T-cell (primary cell): ENCODE measurements around the gene CILP2. TPM values are rescaled to one million over a fixed set of nuclear protein-coding genes. Genes with fewer than 3 reads are reported as not detected.

Experiments used
- ATAC-seq, 4 experiments: fragments of 200-7000 bp in 3 of 4; fragments of 150-1000 bp in 1 of 4; cut with Tn5 transposase; replicated peaks in 1 of 4; 1 replicate in 3 of 4; 2 replicates in 1 of 4; pipeline ENCODE4 v1.10.0; 2021; ENCODE audit warnings: moderate library complexity in 3 of 4, mild to moderate bottlenecking in 2 of 4, moderate number of reproducible peaks in 1 of 4
- CTCF ChIA-PET, 2 donors: fragments of 300-600 bp; sonication (Branson Sonifier 250); formaldehyde crosslinking; loops; one replicate each; lab custom pipeline; 2022; ENCODE audit warnings: antibody characterized with exemption in 2 of 2; lab: Charles Lee
- POLR2A ChIA-PET, 2 donors: fragments of 300-600 bp; sonication (Branson Sonifier 250); formaldehyde crosslinking; loops; one replicate each; lab custom pipeline; 2022; ENCODE audit warnings: antibody characterized with exemption in 2 of 2; lab: Charles Lee
- DNase-seq, 35 experiments: peaks; one replicate each; pipeline versions ENCODE4 v3.0.0 to v3.0.0-alpha.2; 2013 to 2023
- H3K27ac ChIP-seq: one replicate; pipeline ENCODE4 v1.5.1; 2013; ENCODE audit warnings: low read length
- H3K27me3 ChIP-seq, 2 experiments: replicated peaks in 1 of 2; 1 replicate in 1 of 2; 2 replicates in 1 of 2; pipeline versions ENCODE4 v1.6.1 to v1.7.0; 2013; ENCODE audit warnings: low read length in 1 of 2, mixed read lengths in 1 of 2; ENCODE audit not compliant: control insufficient read depth in 2 of 2, insufficient read depth in 2 of 2; ENCODE audit errors: extremely low read depth in 1 of 2
- H3K36me3 ChIP-seq, 2 donors: 1 replicate in 1 of 2; 2 replicates in 1 of 2; pipeline versions ENCODE4 v1.6.1 to v1.7.0; 2013; ENCODE audit warnings: low read length in 1 of 2; ENCODE audit not compliant: control insufficient read depth in 2 of 2, insufficient read depth in 1 of 2; ENCODE audit errors: extremely low read depth in 1 of 2
- H3K4me1 ChIP-seq, 2 experiments: 1 replicate in 1 of 2; 2 replicates in 1 of 2; pipeline versions ENCODE4 v1.6.1 to v1.7.0; 2013; ENCODE audit warnings: low read length in 2 of 2, mixed read lengths in 1 of 2; ENCODE audit not compliant: insufficient read depth in 2 of 2, control insufficient read depth in 1 of 2; ENCODE audit errors: extremely low read depth in 1 of 2
- H3K4me3 ChIP-seq, 2 donors: 1 replicate in 1 of 2; 2 replicates in 1 of 2; pipeline versions ENCODE4 v1.5.1 to v1.7.0; 2013; ENCODE audit warnings: mild to moderate bottlenecking in 2 of 2, low read length in 1 of 2, moderate library complexity in 1 of 2; ENCODE audit not compliant: control insufficient read depth in 1 of 2; ENCODE audit errors: extremely low read depth in 1 of 2
- H3K9me3 ChIP-seq: 2 replicates; pipeline ENCODE4 v1.7.0; 2013
- H3K27ac Mint-ChIP-seq, 2 donors: one replicate each; pipeline ENCODE4 v1.8.0; 2020 to 2021; ENCODE audit warnings: mild to moderate bottlenecking in 2 of 2, mixed read lengths in 2 of 2
- H3K27me3 Mint-ChIP-seq, 2 donors: one replicate each; pipeline ENCODE4 v1.8.0; 2021 to 2022; ENCODE audit warnings: mixed read lengths in 2 of 2
- H3K36me3 Mint-ChIP-seq: one replicate; pipeline ENCODE4 v1.8.0; 2021; ENCODE audit warnings: mixed read lengths
- H3K4me1 Mint-ChIP-seq, 3 donors: one replicate each; pipeline ENCODE4 v1.8.0; 2020 to 2022; ENCODE audit warnings: mixed read lengths in 3 of 3, mild to moderate bottlenecking in 1 of 3
- H3K4me3 Mint-ChIP-seq, 3 donors: one replicate each; pipeline ENCODE4 v1.8.0; 2020 to 2022; ENCODE audit warnings: mild to moderate bottlenecking in 3 of 3, mixed read lengths in 3 of 3, moderate library complexity in 3 of 3
- H3K9me3 Mint-ChIP-seq, 3 donors: one replicate each; pipeline ENCODE4 v1.8.0; 2020 to 2022; ENCODE audit warnings: mixed read lengths in 3 of 3
- WGBS: methylation state at CpG from one replicate; pipeline ENCODE4 v1.1.5; 2013; ENCODE audit warnings: missing lambda C conversion rate; ENCODE audit not compliant: insufficient coverage; 5-methylcytosine and 5-hydroxymethylcytosine counted together
- total RNA-seq, 35 experiments: library from RNA in 6 of 35; stranded (reverse) in 6 of 35; fragments of 120-200 nt in 1 of 35; gene quantifications; one replicate each; pipeline versions ENCODE4 v1.2.1 to v1.2.4 and lab custom pipeline; 2013 to 2026

Gene CILP2
- total RNA-seq, 5 donors from 2014 or later (not counting 1 experiment from before 2014, with no cell fraction given), result 0.23 to 1.3 (median 0.41) TPM

DNA sequence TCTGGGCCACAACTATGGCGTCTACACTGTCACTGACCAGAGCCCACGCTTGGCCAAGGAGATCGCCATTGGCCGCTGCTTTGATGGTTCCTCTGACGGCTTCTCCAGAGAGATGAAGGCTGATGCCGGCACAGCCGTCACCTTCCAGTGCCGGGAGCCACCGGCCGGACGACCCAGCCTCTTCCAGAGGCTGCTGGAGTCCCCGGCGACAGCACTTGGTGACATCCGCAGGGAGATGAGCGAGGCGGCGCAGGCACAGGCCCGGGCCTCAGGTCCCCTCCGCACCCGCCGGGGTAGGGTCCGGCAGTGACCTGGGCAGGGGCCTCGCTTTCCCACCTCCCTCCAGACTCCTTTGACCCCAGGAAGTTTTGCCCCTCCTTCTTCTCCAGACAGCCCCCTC is 7.6 kb downstream of the CILP2 start:
- DNase-seq (no peak), ATAC-seq (no peak)
- H3K27ac Mint-ChIP-seq, result no peak overlapping the region
- H3K36me3 ChIP-seq, result no peaks in the 10 kb centered on the region
- peaks cover 2 to 22% of the 10 kb centered on the region in 2 experiments for H3K4me1 ChIP-seq
- H3K27me3 Mint-ChIP-seq, result peaks cover 0 to 4% of the 10 kb centered on the region in 2 donors
- ChIA-PET POLR2A (no interaction called here), CTCF (no interaction called here)
- H3K27me3 ChIP-seq, result peaks cover 0 to 69% of the 10 kb centered on the region in 2 experiments
- H3K4me3 Mint-ChIP-seq, result no peak overlapping the region
- H3K4me3 ChIP-seq, result no peak overlapping the region
- 95% methylated on average over 21 of the region's 23 CpGs for WGBS
- H3K9me3 ChIP-seq, result no peaks in the 10 kb centered on the region
- no peaks in the 10 kb centered on the region for H3K36me3 Mint-ChIP-seq
- H3K9me3 Mint-ChIP-seq, result no peaks in the 10 kb centered on the region
- H3K27ac ChIP-seq, result no peak overlapping the region
- H3K4me1 Mint-ChIP-seq, result peaks cover 9 to 16% (median 12%) of the 10 kb centered on the region in 3 donors

DNA sequence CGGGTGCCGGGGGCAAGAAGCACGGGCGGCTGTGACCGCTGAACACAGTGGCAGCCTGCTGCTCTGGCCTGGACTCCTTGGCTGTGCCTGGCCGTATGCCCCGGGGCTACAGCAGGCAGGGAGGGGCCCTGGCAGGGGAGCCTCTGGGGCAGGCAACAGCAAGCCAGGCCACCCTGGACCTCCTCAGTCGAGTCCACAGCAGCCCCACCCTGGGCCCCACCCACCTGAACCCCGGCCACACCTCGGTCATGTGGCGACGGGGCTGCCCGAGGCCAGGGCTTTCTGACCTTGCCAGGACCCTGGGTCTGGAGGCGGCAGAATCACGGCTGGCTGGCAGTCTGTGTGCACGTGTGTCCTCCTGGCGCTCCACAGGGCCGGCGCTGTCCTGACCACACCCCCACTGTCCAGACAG is 8.7 kb downstream of the CILP2 start:
- CTCF ChIA-PET, result no interaction called here

DNA sequence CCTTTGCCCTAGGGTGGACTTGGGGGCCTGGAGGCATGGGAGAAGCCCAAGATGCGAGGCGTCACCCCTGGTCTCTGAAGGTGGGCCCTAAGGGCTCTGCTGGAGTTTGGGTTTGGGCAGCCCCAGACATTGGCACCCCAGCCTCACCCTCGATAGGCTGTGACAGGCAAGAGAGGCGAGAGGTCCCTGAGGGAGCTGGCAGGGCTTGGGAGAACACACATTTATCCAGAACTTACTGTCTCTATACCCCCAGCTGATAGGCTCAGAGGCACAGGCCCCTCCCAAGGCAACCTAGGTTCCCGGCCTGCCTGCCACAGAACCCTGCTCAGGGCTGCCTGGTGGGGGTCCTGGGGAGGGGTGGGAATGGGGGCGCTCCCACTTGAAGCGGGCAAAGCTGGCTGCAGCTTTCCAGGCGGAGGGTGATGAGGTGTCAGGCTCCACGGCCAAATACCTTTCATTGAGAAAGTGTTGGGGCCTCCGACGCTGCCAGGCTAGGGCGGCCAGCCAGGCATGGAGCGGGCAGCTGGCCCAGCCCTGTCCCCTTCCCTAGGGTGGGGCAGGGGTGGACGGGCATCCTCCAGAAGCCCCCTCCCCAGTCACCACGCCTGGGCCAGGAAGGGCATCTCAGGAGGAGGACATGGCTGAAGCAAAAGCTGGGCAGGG is 9.7 kb downstream of the CILP2 start:
- no peak for ATAC-seq
- Histone ChIP-seq H3K4me1 (peaks cover 0 to under 1% of the 10 kb centered on the region in 2 experiments), H3K27me3 (peaks cover 0 to 51% of the 10 kb centered on the region in 2 experiments), H3K9me3 (no peaks in the 10 kb centered on the region), H3K27ac (no peak overlapping the region), H3K36me3 (no peaks in the 10 kb centered on the region), H3K4me3 (no peak overlapping the region)
- ChIA-PET POLR2A (interaction anchor here in 1 of 2 donors (0.7 kb wide), 1 partner anchor 51 kb away, joined by 3 read pairs; no protein-coding TSS in a partner anchor), CTCF (no interaction called here)
- Mint-ChIP-seq H3K36me3 (no peaks in the 10 kb centered on the region), H3K4me3 (no peak overlapping the region), H3K27ac (no peak overlapping the region), H3K4me1 (no peaks in the 10 kb centered on the region), H3K27me3 (no peaks in the 10 kb centered on the region), H3K9me3 (no peaks in the 10 kb centered on the region)
- 73% methylated on average over 5 of the region's 15 CpGs for WGBS
- DNase-seq, result no peak

More for the DNA sequence above, 8.7 kb downstream of the CILP2 start:
- Histone ChIP-seq H3K4me1 (peaks cover 0 to 11% of the 10 kb centered on the region in 2 experiments), H3K9me3 (no peaks in the 10 kb centered on the region), H3K27me3 (peaks cover 0 to 59% of the 10 kb centered on the region in 2 experiments), H3K4me3 (no peak overlapping the region), H3K27ac (no peak overlapping the region), H3K36me3 (no peaks in the 10 kb centered on the region)
- POLR2A ChIA-PET, result no interaction called here
- H3K36me3 Mint-ChIP-seq, result no peaks in the 10 kb centered on the region
- H3K4me1 Mint-ChIP-seq, result peaks cover 2 to 9% (median 6%) of the 10 kb centered on the region in 3 donors
- no peak overlapping the region for H3K4me3 Mint-ChIP-seq
- peaks cover 0 to 4% of the 10 kb centered on the region in 2 donors for H3K27me3 Mint-ChIP-seq
- peak overlapping the region in 1 of 2 donors; percentile 22 for H3K27ac Mint-ChIP-seq
- DNase-seq (no peak), ATAC-seq (no peak)
- WGBS, result 83% methylated on average over 17 of the region's 19 CpGs
- no peaks in the 10 kb centered on the region for H3K9me3 Mint-ChIP-seq

DNA sequence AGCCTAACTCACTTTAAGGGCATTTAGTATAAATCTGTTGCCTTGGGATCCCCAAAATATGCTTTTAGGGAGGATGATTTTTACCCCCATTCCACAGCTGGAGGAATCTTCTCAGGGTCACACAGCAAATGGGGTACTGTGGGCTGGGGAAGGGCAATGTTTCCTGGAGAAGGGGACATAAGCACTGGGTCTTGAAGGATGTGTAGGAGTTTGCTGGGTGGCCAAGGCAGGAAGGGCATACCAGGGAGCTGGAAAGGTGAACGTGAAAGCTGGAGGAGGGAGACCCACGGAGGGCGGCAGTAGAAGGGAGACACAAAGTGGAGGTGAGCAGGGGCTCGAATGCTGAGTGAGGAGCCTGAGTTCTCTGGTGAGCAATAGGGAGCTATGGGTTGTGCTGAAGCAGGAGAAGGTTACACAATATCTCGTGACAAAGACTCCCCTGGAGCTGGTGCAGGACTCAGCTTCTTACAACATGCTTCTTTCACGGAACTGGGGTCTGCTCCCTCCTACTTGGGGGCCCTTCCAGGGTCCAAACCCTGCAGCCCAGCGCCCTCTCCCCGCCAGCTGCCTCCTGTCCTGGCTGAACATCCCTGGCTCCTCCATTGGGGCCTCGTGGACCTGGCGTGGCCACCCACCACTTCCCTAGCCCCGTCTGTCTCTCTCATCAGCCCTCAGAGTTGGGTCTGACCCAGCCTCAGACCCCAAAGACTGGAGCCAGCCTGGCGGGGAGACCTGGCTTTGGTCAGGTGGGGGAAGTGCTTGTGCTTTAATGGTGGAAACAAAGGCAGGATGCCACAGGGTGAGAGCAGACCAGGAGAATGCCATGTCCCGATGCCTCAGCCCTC is 11.1 kb downstream of the CILP2 start:
- no peaks in the 10 kb centered on the region for H3K27me3 Mint-ChIP-seq
- no peak overlapping the region for H3K4me3 Mint-ChIP-seq
- ChIA-PET CTCF (interaction anchor here in 1 of 2 donors (0.6 kb wide), 1 partner anchor 63 kb away, joined by 3 read pairs; no protein-coding TSS in a partner anchor), POLR2A (interaction anchor here in 1 of 2 donors (0.5 kb wide), 1 partner anchor 45 kb away, joined by 4 read pairs; no protein-coding TSS in a partner anchor)
- DNase-seq (no peak), ATAC-seq (no peak)
- H3K27ac Mint-ChIP-seq, result no peak overlapping the region
- H3K36me3 ChIP-seq, result no peaks in the 10 kb centered on the region
- H3K4me1 ChIP-seq, result peaks cover 0 to 1% of the 10 kb centered on the region in 2 experiments
- H3K4me3 ChIP-seq, result no peak overlapping the region
- no peaks in the 10 kb centered on the region for H3K9me3 ChIP-seq
- H3K27ac ChIP-seq, result no peak overlapping the region
- WGBS, result 69% methylated on average over 7 of the region's 13 CpGs
- H3K9me3 Mint-ChIP-seq, result no peaks in the 10 kb centered on the region
- H3K27me3 ChIP-seq, result peaks cover 0 to 39% of the 10 kb centered on the region in 2 experiments
- H3K4me1 Mint-ChIP-seq, result no peaks in the 10 kb centered on the region
- H3K36me3 Mint-ChIP-seq, result no peaks in the 10 kb centered on the region

DNA sequence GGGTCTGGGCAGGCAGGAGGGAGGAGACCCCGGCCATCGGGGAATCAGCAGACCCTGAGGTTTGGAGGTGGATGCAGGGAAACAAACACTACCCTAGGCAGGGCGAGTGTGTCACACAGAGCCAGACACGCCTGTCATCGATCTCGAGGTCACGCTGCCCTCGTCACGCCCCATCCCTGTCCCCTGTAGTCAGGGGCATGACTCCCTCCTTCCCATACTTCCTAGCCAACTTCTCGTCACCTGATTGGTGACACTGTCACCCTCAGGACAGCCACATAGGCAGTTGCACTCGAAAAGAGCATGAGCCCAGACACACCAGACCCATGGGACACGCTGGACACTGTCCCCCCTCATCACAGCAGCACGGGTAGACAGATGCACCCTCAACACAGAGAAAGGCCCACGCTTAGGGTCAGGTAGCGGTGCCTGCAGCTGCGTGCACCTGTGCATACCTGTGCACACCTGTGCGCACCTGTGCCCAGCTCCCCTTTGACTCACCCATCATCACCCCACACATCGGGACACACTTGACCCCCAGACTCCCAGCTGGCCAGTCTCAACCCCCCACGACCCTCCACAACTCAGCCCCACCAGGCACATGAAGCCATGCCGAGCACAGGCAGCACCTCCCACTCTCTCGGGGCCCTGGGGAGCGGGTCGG is 11.9 kb downstream of the CILP2 start:
- Histone ChIP-seq H3K4me3 (no peak overlapping the region), H3K27ac (no peak overlapping the region), H3K4me1 (peaks cover 0 to 9% of the 10 kb centered on the region in 2 experiments), H3K27me3 (peaks cover 0 to 39% of the 10 kb centered on the region in 2 experiments), H3K36me3 (no peaks in the 10 kb centered on the region), H3K9me3 (no peaks in the 10 kb centered on the region)
- ChIA-PET POLR2A (no interaction called here), CTCF (interaction anchor here in 1 of 2 donors (0.6 kb wide), 1 partner anchor 62 kb away, joined by 3 read pairs; no protein-coding TSS in a partner anchor)
- ATAC-seq, result no peak
- Mint-ChIP-seq H3K9me3 (no peaks in the 10 kb centered on the region), H3K4me1 (peaks cover 0 to 4% (median 3%) of the 10 kb centered on the region in 3 donors), H3K27me3 (no peaks in the 10 kb centered on the region), H3K36me3 (no peaks in the 10 kb centered on the region), H3K4me3 (no peak overlapping the region), H3K27ac (no peak overlapping the region)
- 76% methylated on average over 22 of the region's 23 CpGs for WGBS
- no peak for DNase-seq

DNA sequence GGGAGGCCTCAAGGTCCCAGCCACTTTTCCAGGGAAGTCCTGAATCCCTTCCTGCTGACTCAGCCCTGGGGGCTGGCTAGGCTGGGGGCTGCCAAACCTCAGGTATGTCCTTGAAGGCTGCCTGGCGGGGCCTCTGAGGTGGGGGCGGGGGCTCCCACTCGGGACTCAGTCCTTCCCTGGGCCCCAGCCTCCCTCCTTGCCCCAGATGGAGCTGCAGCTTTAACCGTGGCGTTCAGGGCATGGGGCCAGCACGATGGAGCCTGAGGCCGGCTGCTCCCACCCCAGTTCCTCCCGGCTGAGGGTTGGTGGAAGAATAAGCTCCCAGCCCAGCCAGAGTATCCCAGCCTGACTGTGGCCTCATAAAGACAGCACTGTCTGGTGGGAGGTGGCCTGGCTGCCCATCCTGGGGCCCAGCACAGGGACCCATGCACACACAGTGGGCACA is 12.4 kb downstream of the CILP2 start:
- ATAC-seq, result no peak
- Mint-ChIP-seq H3K4me3 (no peak overlapping the region), H3K27ac (no peak overlapping the region), H3K36me3 (no peaks in the 10 kb centered on the region), H3K9me3 (no peaks in the 10 kb centered on the region), H3K4me1 (peaks cover 0 to 4% (median 3%) of the 10 kb centered on the region in 3 donors), H3K27me3 (no peaks in the 10 kb centered on the region)
- ChIA-PET POLR2A (no interaction called here), CTCF (no interaction called here)
- H3K36me3 ChIP-seq, result no peaks in the 10 kb centered on the region
- H3K4me1 ChIP-seq, result peaks cover 0 to 10% of the 10 kb centered on the region in 2 experiments
- no peak overlapping the region for H3K27ac ChIP-seq
- WGBS, result 82% methylated on average over 3 of the region's 8 CpGs
- H3K4me3 ChIP-seq, result no peak overlapping the region
- peaks cover 0 to 37% of the 10 kb centered on the region in 2 experiments for H3K27me3 ChIP-seq
- no peak for DNase-seq
- H3K9me3 ChIP-seq, result no peaks in the 10 kb centered on the region
